HG03439 (cell line): ENCODE data around the gene FGF10.

Experiments used
- ATAC-seq: cut with Tn5 transposase; IDR thresholded peaks from one replicate; pipeline ENCODE4 v1.9.1; 2021; ENCODE audit warnings: mild to moderate bottlenecking, moderate library complexity; ENCODE audit not compliant: unreplicated experiment

Gene FGF10

DNA sequence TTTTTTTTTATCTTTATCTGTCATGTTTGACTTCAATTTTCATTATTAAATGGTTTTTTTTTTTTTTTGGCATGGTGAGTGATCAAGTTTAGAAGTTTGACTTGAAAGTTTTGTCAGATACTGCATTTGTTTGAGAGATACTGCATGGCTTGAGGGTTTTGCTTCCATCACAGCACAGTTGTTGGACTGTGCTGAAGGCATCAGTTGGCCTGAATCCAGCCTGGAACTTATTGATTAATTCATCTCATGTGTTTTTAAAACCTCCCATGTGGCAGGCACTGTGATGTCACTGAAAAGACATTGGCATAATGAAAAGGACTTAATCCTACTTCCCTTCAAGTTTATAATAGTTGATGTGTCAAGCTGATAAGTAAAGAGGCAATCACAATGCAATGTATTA, 128.4 kb downstream of the FGF10 start:
- ATAC-seq: no peak

DNA sequence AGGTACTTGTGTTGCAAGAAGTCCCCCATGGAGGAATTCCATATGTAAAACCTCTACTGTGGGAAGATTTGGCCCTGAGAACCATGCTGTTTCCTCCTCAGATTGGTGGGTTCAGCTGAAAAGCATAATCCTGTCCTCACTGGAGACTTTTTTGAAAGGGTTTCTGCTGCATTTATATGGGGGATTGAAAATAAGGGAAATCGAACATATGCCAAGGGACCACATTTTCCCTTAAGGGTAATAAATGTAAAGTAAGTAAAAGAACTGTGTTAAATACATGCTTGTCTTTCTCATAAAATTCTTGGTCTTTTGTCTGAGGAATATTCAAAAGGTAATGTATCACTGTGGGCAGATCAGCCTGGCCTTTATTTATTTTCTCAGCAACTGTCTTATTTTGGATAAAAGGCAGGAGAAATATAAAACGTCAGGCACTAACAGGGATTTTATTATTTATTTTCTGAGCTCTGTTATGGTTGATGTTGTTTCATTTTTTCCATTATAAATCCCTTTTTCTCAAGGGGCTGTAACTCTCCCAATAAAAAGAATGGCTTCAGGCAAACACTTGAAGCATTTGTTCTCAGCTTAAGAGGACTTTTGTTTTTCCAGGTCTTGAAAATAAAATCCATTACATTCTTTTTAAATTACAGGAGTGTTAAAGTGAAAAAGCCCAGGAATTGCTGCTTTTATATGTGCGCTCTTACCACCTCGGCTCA, 131.4 kb downstream of the FGF10 start:
- no peak for ATAC-seq

DNA sequence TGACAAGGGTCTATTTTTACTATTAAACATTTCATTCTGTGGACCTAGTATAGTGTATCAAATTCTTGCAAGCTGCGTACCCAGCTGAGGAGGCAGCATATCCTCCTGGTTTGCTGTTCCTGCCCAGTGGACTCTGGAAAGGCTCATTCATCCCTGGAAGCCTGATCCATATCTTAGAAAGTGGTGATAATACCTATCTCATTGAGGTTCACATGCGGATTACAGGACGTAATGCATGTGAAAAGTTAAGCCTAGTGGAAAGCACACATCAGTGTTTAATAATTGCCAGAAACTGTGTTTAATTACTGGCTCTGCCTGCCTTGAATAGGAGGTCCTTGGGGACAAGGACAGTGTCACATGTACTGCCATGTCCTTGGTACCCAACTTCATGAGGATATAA, 132.0 kb downstream of the FGF10 start:
- no peak for ATAC-seq
